Stomach smooth muscle (tissue), 2 donors: Measurements from ENCODE around the gene PURB.
"Not testable (repeated sequence)": the region's sequence is repeated elsewhere in the genome, so short reads cannot be mapped to it uniquely, and the experiment has no call there.

ENCODE experiments used
- H3K27ac ChIP-seq: one replicate; pipeline ENCODE4 v1.7.0; 2013; ENCODE audit warnings: mild to moderate bottlenecking, low read length, inconsistent platforms
- H3K27me3 ChIP-seq, 2 donors: one replicate each; pipeline ENCODE4 v1.7.0; 2013; ENCODE audit warnings: low read length in 2 of 2; ENCODE audit not compliant: insufficient read depth in 2 of 2, control insufficient read depth in 1 of 2
- H3K36me3 ChIP-seq, 2 donors: one replicate each; pipeline ENCODE4 v1.7.0; 2013; ENCODE audit warnings: low read length in 2 of 2; ENCODE audit not compliant: control insufficient read depth in 2 of 2, insufficient read depth in 2 of 2
- H3K4me1 ChIP-seq: one replicate; pipeline ENCODE4 v1.7.0; 2013; ENCODE audit warnings: low read length; ENCODE audit not compliant: control insufficient read depth, insufficient read depth
- H3K4me3 ChIP-seq, 2 donors: one replicate each; pipeline ENCODE4 v1.7.0; 2013; ENCODE audit warnings: low read length in 2 of 2
- H3K9ac ChIP-seq, 2 donors: one replicate each; pipeline ENCODE4 v1.7.0; 2013; ENCODE audit warnings: low read length in 2 of 2, mild to moderate bottlenecking in 1 of 2
- H3K9me3 ChIP-seq, 2 donors: one replicate each; pipeline ENCODE4 v1.7.0; 2013; ENCODE audit warnings: low read length in 2 of 2; ENCODE audit not compliant: control insufficient read depth in 2 of 2
- donor health status: healthy.
- donor health status: Pancreatic carcinoma.

Gene PURB

DNA sequence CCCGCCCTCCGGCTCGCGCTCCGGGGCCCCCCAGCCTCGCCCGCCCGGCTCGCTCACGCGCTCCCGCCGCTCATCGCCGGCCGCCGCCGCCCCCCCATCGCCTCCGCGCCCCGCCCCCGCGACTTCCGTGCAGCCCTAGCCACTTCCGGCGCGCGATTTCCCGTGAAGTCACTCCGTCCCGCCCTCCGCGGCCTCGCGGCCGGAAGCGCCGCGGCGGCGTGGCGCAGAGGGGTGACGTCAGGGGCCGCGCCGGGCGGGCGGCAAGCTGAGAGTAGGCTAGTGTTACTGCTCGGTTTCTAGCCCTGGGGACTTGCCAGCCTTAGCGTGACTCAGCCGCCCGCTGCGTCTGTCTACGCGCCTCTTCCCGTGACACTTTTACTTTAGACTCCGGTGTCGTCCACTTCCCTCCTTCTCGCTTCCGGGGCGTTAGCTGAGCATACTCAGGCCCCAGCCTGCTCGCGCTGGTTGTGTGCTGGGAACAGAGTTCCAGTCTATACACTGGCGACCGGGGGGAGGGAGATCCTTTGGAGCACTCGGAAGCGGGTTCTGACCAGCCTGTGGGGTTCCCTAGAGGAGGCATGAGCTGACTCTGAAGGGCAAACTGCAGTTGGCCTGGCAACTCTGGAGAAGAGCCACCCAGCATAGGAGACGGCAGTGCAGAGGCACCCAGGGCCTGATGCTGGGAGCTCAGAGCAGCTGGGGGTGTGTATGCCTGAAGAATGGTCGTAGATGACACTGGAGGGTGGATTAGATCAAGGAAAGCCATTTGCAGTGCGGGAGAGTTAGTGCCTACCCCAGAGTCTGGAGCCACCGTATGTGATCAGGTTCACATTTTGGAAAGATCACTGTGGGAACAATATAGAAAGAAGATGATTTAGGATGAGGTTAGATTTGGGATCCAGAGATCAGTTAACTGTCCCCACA, at the start of gene PURB:
Gene PURB, minus strand, starts transcription at position 137 of the 924 bp plus-strand sequence. CDS start 182 bp downstream, outside the sequence.
- Histone ChIP-seq H3K4me3 (peak within 1 kb of the TSS; percentile 92 to 95), H3K27ac (peak within 1 kb of the TSS; percentile 99), H3K27me3 (no peaks in the 10 kb centered on the region), H3K9ac (peak within 1 kb of the TSS; percentile 99), H3K36me3 (peaks cover 0 to 2% of the 10 kb centered on the region in 2 donors), H3K4me1 (peaks cover 22% of the 10 kb centered on the region), H3K9me3 (no peaks in the 10 kb centered on the region)

DNA sequence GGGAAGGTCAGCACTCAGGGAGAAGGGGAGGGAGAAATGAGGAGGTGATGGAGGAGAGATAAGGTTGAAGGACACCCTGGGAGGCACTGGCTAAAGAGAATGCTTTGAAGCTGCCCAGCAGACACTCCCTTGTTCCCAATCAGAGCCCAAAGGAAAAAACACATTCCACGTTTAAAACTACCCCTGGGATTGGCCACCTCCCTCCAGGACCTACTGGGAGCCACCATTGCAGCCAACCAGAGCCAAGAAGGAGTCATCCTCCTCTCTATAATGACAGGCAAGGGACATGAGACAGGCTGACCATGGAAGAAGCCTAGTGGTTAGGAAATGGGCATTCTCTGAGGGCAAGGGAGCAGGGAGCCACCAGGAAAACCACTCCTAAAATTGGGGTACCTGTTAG, 49.7 kb upstream of the PURB start:
- no peak overlapping the region for H3K27ac ChIP-seq
- no peak overlapping the region for H3K9ac ChIP-seq
- no peaks in the 10 kb centered on the region for H3K4me1 ChIP-seq
- no peak overlapping the region for H3K4me3 ChIP-seq
- H3K27me3 ChIP-seq, result peaks cover 0 to 7% of the 10 kb centered on the region in 2 donors
- no peaks in the 10 kb centered on the region for H3K9me3 ChIP-seq
- no peaks in the 10 kb centered on the region for H3K36me3 ChIP-seq

DNA sequence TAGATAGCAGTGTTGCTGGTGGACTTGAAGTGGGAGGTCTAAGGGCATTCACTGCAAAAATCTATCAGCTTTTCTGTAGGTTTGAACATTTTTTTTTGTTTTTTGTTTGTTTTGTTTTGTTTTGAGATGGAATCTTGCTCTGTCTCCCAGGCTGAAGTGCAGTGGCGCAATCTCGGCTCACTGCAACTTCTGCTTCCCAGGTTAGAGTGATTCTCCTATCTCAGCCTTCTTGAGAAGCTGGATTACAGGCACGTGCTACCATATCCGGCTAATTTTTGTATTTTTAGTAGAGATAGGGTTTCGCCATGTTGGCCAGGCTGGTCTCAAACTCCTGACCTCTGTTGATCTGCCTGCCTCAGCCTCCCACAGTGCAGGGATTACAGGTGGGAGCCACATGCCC, 49.2 kb upstream of the PURB start:
- not testable (repeated sequence) for H3K27me3 ChIP-seq, H3K36me3 ChIP-seq, H3K4me1 ChIP-seq, H3K27ac ChIP-seq, H3K9ac ChIP-seq, H3K4me3 ChIP-seq, H3K9me3 ChIP-seq

DNA sequence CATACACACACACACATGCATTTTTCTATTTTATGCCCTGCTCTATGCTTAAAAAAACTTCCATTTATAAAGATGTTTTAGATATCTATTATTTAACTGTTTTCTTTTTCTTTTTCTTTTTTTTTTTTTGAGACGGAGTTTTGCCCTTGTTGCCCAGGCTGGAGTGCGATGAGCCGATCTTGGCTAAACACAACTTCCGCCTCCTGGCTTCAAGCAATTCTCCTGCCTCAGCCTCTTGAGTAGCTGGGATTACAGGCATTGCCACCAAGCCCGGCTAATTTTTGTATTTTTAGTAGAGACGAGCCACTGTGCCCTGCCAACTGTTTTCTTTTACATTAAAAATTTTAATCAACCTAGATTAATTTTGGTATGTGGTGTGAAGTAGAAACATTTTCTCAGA, 45.6 kb upstream of the PURB start:
- Histone ChIP-seq H3K9me3 (no peaks in the 10 kb centered on the region), H3K27ac (no peak overlapping the region), H3K4me3 (no peak overlapping the region), H3K4me1 (no peaks in the 10 kb centered on the region), H3K27me3 (peaks cover 2 to 5% of the 10 kb centered on the region in 2 donors), H3K36me3 (no peaks in the 10 kb centered on the region), H3K9ac (no peak overlapping the region)

DNA sequence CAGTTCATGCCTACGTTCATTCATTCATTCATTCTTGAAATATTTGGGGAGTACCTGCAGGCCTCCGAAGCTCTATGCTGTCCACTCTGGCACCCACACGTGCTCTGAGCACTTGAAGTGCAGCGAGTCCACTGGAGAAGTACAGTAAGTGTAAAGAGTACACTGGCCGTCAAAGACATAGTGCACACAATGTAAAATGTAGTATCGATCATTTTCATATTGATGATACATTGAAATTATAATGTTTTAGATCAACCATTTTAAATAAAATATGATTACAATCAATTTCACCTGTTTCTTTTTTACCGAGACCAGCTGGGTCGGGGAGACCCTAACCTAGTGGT, 37.0 kb upstream of the PURB start:
- Histone ChIP-seq H3K9me3 (peaks cover 0 to 2% of the 10 kb centered on the region in 2 donors), H3K9ac (no peak overlapping the region), H3K27me3 (peaks cover 0 to 2% of the 10 kb centered on the region in 2 donors), H3K4me3 (no peak overlapping the region), H3K4me1 (peaks cover 4% of the 10 kb centered on the region), H3K27ac (no peak overlapping the region), H3K36me3 (no peaks in the 10 kb centered on the region)

DNA sequence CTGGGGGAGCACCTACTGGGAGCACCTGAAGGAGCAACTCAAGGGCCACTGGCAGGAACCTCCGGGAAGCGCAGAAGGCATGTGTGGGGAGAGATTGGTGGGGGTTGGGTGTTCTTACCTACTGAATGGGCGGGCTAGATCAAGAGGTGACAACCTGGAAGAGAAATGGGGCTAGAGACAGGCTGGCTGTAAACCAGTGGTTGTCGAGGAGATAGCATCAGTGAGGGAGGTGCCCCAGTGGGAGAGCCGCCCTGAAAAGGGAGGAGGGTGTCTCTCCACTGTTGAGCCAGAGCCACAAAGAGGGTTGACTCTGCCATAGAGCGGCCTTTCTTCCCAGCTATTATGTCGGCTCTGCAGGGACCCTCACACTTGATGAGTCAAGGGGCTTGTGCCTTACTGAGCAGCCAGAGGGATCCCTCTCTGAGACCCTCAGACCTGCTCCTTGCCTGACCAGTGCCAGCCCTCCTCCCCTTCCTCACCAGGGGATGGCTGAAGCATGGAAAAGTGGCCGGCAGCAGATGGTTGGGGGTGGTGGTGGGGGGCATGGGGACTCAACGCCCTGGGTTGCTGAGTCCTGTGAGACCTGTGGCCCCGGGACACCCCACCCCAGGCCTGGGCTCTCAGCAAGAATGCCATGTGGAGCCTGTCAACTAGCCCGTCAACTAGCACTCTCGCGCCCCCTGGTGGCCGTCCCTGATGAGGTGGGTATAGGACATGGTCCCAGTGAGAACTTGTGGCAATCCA, 36.4 kb upstream of the PURB start:
- no peak overlapping the region for H3K4me3 ChIP-seq
- no peaks in the 10 kb centered on the region for H3K36me3 ChIP-seq
- H3K27ac ChIP-seq, result no peak overlapping the region
- peaks cover 4% of the 10 kb centered on the region for H3K4me1 ChIP-seq
- no peak overlapping the region for H3K9ac ChIP-seq
- peaks cover 0 to 2% of the 10 kb centered on the region in 2 donors for H3K9me3 ChIP-seq
- peaks cover 0 to under 1% of the 10 kb centered on the region in 2 donors for H3K27me3 ChIP-seq

DNA sequence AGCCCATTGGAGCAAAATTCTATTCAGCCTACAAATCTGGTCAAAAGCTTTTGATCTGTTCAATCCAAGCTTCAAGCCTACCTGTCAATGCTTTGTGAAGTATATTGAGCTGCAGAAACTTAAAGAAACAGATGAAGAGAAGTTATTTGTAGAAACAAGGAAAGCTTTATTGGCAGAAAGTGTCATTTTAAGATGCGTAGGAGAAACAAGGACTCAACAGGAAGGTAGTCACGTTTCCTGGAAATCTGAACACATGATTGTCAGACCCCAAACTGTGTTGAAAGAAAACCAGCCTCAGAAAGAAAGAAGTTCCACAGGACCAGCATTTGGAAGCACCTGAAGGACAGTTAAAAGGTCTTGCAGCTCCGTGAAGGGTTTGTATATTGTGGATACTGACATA, 34.8 kb upstream of the PURB start:
- H3K27ac ChIP-seq, result no peak overlapping the region
- H3K9me3 ChIP-seq, result peaks cover 0 to 2% of the 10 kb centered on the region in 2 donors
- peaks cover 4% of the 10 kb centered on the region for H3K4me1 ChIP-seq
- no peaks in the 10 kb centered on the region for H3K36me3 ChIP-seq
- no peak overlapping the region for H3K9ac ChIP-seq
- H3K4me3 ChIP-seq, result no peak overlapping the region
- H3K27me3 ChIP-seq, result no peaks in the 10 kb centered on the region

DNA sequence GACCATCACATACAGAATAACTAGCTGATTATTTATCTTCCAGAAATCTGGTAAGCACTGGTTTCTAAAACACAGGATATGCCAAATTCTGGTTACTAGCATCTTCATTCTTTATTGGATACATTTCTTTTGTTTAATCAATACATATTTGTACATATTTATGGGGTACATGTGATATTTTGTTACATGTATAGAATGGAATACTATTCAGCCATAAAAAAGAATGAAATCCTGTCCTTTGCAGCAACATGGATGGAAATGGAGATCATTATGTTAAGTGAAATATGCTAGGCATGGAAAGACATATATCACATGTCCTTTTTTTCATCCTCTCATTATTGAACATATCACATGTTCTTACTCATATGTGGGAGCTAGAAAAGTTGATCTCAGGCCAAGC, 32.7 kb upstream of the PURB start:
- Histone ChIP-seq H3K4me3 (no peak overlapping the region), H3K27ac (no peak overlapping the region), H3K4me1 (peaks cover 4% of the 10 kb centered on the region), H3K9ac (no peak overlapping the region), H3K36me3 (no peaks in the 10 kb centered on the region), H3K27me3 (no peaks in the 10 kb centered on the region), H3K9me3 (peaks cover 0 to 2% of the 10 kb centered on the region in 2 donors)

DNA sequence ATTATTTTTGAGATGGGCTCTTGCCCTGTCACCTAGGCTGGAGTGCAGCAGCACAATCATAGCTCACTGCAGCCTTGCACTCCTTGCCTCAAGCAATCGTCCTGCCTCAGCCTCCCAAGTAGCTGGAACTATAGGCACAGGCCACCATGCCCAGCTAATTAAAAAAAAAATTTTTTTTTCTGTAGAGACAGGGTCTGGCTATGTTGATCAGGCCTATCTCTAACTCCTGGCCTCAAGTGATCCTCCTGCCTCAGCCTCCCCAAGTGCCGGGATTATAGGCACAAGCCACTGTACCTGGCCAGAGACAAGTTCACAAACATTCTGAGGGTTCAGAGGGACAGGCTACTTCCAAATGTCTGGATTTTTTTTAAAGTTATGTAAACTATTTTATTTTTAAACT, 32.1 kb upstream of the PURB start:
- peaks cover 4% of the 10 kb centered on the region for H3K4me1 ChIP-seq
- H3K9me3 ChIP-seq, result peaks cover 0 to 2% of the 10 kb centered on the region in 2 donors
- H3K9ac ChIP-seq, result no peak overlapping the region
- no peaks in the 10 kb centered on the region for H3K36me3 ChIP-seq
- no peaks in the 10 kb centered on the region for H3K27me3 ChIP-seq
- no peak overlapping the region for H3K27ac ChIP-seq
- no peak overlapping the region for H3K4me3 ChIP-seq

DNA sequence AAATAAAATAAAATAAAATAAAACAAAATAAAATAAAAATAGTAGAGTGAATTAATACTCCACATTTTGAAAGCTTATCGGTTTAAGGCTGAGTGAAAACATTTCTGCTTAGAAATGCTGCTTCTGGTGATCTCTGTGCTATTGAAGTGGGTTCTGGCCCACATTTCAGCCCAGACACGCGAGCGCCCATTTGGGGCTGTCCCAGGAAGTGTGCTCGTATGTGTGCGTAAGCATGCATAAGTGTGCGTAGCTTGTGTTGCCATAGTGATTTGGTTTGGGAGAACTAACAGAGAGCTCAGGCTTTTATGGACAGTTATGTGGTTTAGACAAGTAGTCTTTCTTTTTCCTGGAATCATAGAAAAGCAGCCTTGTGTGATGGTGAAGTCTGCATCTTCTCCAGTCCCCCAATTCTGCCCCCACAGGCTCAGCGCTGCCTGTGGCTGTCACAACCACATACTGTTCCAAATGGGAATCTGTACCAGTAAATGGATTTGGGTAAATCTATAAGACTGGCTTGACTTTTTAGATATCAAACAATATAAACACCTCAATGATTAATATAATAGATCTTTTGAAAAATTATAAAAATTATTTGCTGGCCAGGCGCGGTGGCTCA, 29.8 kb upstream of the PURB start:
- H3K9me3 ChIP-seq, result peaks cover 0 to 2% of the 10 kb centered on the region in 2 donors
- H3K4me3 ChIP-seq, result no peak overlapping the region
- H3K36me3 ChIP-seq, result no peaks in the 10 kb centered on the region
- H3K27ac ChIP-seq, result no peak overlapping the region
- no peak overlapping the region for H3K9ac ChIP-seq
- no peaks in the 10 kb centered on the region for H3K4me1 ChIP-seq
- no peaks in the 10 kb centered on the region for H3K27me3 ChIP-seq
